HepG2 (cell line): ENCODE data around the gene DENND10. TPM values are rescaled to one million over a fixed set of nuclear protein-coding genes. Genes with fewer than 3 reads are reported as not detected.
A peak's percentile ranks its signal among the peaks of the same experiment; 100 is the strongest.

Experiments used
- CHD2 ChIP-seq: IDR thresholded peaks from 2 replicates; pipeline ENCODE4 v1.6.1; 2011; ENCODE audit warnings: low read depth, low read length, improper control_type of control experiment
- FOXC1 ChIP-seq: sonication (generic); formaldehyde crosslinking; IDR thresholded peaks from 2 replicates; pipeline ENCODE4 v1.8.0; 2022; ENCODE audit warnings: mild to moderate bottlenecking, missing genetic modification reagents, borderline replicate concordance
- FOXO1 ChIP-seq: sonication (generic); formaldehyde crosslinking; IDR thresholded peaks from 2 replicates; pipeline ENCODE4 v1.4.0; 2020; ENCODE audit warnings: missing genetic modification reagents
- HMGXB4 ChIP-seq, 2 experiments: sonication (generic) in 1 of 2; formaldehyde crosslinking in 1 of 2; IDR thresholded peaks; 2 replicates each; pipeline versions ENCODE4 v1.4.0 to v1.6.1; 2018 to 2020; ENCODE audit warnings: missing genetic modification reagents in 2 of 2, borderline replicate concordance in 1 of 2, low read depth in 1 of 2, mild to moderate bottlenecking in 1 of 2, missing biosample characterization in 1 of 2
- HNF1B ChIP-seq: sonication (generic); formaldehyde crosslinking; IDR thresholded peaks from 2 replicates; pipeline ENCODE4 v1.5.1; 2020; ENCODE audit warnings: mild to moderate bottlenecking, moderate library complexity, missing genetic modification reagents
- MAF1 ChIP-seq: sonication (generic); formaldehyde crosslinking; IDR thresholded peaks from 2 replicates; pipeline ENCODE4 v1.5.0; 2020; ENCODE audit warnings: missing genetic modification reagents, borderline replicate concordance
- NRL ChIP-seq: sonication (generic); formaldehyde crosslinking; IDR thresholded peaks from 2 replicates; pipeline ENCODE4 v1.5.0; 2020; ENCODE audit warnings: missing genetic modification reagents, mild to moderate bottlenecking, moderate library complexity, borderline replicate concordance
- TAF15 ChIP-seq: fragments of 200-400 bp; formaldehyde crosslinking; IDR thresholded peaks from one replicate; pipeline ENCODE4 v1.6.1; 2018; ENCODE audit warnings: mild to moderate bottlenecking, low read depth, low read length; ENCODE audit not compliant: poor library complexity, severe bottlenecking
- ZNF232 ChIP-seq: sonication (generic); formaldehyde crosslinking; IDR thresholded peaks from 2 replicates; pipeline ENCODE4 v1.4.0; 2020; ENCODE audit warnings: missing genetic modification reagents, borderline replicate concordance
- ZNF337 ChIP-seq: sonication (generic); formaldehyde crosslinking; IDR thresholded peaks from 2 replicates; pipeline ENCODE4 v1.5.1; 2020; ENCODE audit warnings: missing genetic modification reagents, low read depth, mild to moderate bottlenecking, borderline replicate concordance
- ZNF407 ChIP-seq: sonication (generic); formaldehyde crosslinking; IDR thresholded peaks from one replicate; pipeline ENCODE4 v1.5.1; 2020; ENCODE audit warnings: mild to moderate bottlenecking, missing genetic modification reagents; ENCODE audit errors: not compliant biosample characterization
- polyA plus RNA-seq, 8 experiments: library from polyadenylated mRNA; depleted of rRNA in 3 of 8; stranded (reverse) in 7 of 8; unstranded in 1 of 8; fragments of >200 nt; fragmentation: Illumina TruSeq in 4 of 8; extraction: Trizol in 4 of 8; gene quantifications; 2 replicates each; pipeline versions ENCODE4 v1.2.1 to v1.2.3, GENCODE V29; 2011 to 2016; ENCODE audit warnings: low read depth in 4 of 8, missing spikeins in 1 of 8, mixed read lengths in 1 of 8; ENCODE audit not compliant: insufficient read depth in 1 of 8
- total RNA-seq, 5 experiments: library from RNA; depleted of rRNA; stranded (reverse); fragments of >200 nt; fragmentation: Illumina TruSeq; extraction: Trizol; gene quantifications; 2 replicates each; pipeline ENCODE4 v1.2.3, GENCODE V29; 2016; ENCODE audit warnings: low read depth in 1 of 5
- TF ChIP-seq, protein P1 (sequence below): sonication (generic); formaldehyde crosslinking; IDR thresholded peaks from 2 replicates; pipeline ENCODE4 v1.4.0; 2020; ENCODE audit warnings: mild to moderate bottlenecking, missing genetic modification reagents

Gene DENND10
- total and polyA plus RNA-seq, 2 of the 13 experiments (the other 11 are each of a cell fraction or from before 2014, with no cell fraction given): 43.7 to 78.8 TPM

DNA sequence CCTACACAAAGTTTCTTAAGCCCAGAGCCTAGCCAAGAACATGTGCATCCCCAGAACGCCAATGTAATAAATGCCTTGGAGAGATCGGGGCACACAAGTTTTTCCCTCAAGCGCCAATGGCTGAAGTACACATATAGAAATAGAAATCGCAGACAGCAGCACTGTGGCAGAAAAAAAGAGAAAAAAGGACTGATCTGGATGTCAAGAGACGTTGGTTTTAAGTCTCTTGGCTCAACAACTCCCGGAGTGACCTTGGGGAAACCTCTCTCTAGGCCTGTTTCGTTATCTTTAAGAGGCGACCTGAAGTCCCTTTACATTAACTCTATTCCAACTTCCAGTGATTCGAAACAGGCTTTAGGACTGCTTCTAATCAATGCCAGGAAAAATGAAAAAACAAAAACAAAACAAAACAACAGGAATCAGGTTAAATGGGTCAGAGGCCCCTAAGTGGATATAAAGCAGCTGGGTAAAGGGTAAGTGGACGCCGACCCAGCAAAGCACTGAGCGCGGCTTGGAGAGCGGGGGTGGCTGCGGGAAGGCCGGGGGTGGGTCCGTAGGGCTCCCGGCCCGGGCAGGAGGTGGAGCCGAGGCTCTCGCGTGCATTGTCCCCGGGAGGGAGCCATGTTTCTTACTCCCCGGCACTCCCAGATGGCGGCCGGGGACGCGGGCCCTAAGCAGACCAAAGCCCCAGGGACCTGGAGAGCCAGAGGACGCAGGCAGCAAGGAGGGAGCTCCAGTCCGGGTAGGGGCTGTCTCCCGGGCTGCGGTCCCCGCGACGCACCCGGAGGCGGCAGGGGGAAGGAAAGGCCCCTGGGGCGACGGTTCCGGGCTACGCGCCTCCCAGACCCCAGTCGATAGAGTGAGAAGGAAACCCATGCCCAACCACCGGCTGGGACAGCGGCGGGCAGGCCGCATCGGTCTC is 24.1 kb upstream of the DENND10 start (continued):
- no peak for TF ChIP-seq ZNF407 (CRISPR knock-in tag)
- peak in 1 of 2 experiments; percentile 24; a peak in 1 of 4 replicates for TF ChIP-seq HMGXB4 (CRISPR knock-in tag; IDR thresholded peaks at IDR 0.05; ENCODE audit: borderline replicate concordance in 1 of 2, low read depth in 1 of 2)
- TF ChIP-seq FOXC1 (CRISPR knock-in tag): no peak
- TF ChIP-seq, protein P1, sequence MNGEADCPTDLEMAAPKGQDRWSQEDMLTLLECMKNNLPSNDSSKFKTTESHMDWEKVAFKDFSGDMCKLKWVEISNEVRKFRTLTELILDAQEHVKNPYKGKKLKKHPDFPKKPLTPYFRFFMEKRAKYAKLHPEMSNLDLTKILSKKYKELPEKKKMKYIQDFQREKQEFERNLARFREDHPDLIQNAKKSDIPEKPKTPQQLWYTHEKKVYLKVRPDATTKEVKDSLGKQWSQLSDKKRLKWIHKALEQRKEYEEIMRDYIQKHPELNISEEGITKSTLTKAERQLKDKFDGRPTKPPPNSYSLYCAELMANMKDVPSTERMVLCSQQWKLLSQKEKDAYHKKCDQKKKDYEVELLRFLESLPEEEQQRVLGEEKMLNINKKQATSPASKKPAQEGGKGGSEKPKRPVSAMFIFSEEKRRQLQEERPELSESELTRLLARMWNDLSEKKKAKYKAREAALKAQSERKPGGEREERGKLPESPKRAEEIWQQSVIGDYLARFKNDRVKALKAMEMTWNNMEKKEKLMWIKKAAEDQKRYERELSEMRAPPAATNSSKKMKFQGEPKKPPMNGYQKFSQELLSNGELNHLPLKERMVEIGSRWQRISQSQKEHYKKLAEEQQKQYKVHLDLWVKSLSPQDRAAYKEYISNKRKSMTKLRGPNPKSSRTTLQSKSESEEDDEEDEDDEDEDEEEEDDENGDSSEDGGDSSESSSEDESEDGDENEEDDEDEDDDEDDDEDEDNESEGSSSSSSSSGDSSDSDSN (CRISPR knock-in tag): peak; percentile 75; the same call in 1 of the 2 replicates
- TF ChIP-seq ZNF337 (CRISPR knock-in tag): 0 out of 2 replicates have a peak, but pooled peaks have one; percentile 12
- no peak for TF ChIP-seq TAF15
- TF ChIP-seq NRL (CRISPR knock-in tag): 0 out of 2 replicates have a peak, but pooled peaks have one; percentile 24
- no peak for TF ChIP-seq ZNF232
- TF ChIP-seq MAF1 (CRISPR knock-in tag): 0 out of 2 replicates have a peak, but pooled peaks have one; percentile 10
- TF ChIP-seq CHD2: peak; percentile 84
- no peak for TF ChIP-seq HNF1B (CRISPR knock-in tag)
- peak; percentile 3; the same call in 1 of the 2 replicates for TF ChIP-seq FOXO1
